Skeletal muscle tissue (tissue), 4 donors: ENCODE results near the gene UBE2K. TPM values are rescaled to one million over a fixed set of nuclear protein-coding genes. Genes with fewer than 3 reads are reported as not detected.
"Not testable (repeated sequence)": the region's sequence is repeated elsewhere in the genome, so short reads cannot be mapped to it uniquely, and the experiment has no call there.

Experiments
- H3K27ac ChIP-seq: one replicate; pipeline ENCODE4 v1.7.0; 2013; ENCODE audit warnings: mild to moderate bottlenecking, low read depth, low read length, inconsistent platforms
- H3K27me3 ChIP-seq, 3 donors: one replicate each; pipeline ENCODE4 v1.7.0; 2013; ENCODE audit warnings: low read length in 3 of 3; ENCODE audit not compliant: control insufficient read depth in 3 of 3, insufficient read depth in 3 of 3
- H3K36me3 ChIP-seq, 3 donors: one replicate each; pipeline ENCODE4 v1.7.0; 2013; ENCODE audit warnings: low read length in 3 of 3; ENCODE audit not compliant: control insufficient read depth in 3 of 3, insufficient read depth in 3 of 3
- H3K4me1 ChIP-seq, 3 donors: one replicate each; pipeline ENCODE4 v1.7.0; 2013; ENCODE audit warnings: low read length in 3 of 3, mild to moderate bottlenecking in 3 of 3; ENCODE audit not compliant: control insufficient read depth in 3 of 3, insufficient read depth in 3 of 3
- H3K4me3 ChIP-seq, 3 donors: one replicate each; pipeline ENCODE4 v1.7.0; 2013; ENCODE audit warnings: low read length in 3 of 3
- H3K9ac ChIP-seq, 3 donors: one replicate each; pipeline ENCODE4 v1.7.0; 2013; ENCODE audit warnings: low read length in 3 of 3, mild to moderate bottlenecking in 3 of 3, moderate library complexity in 2 of 3, low read depth in 1 of 3
- H3K9me3 ChIP-seq, 3 donors: one replicate each; pipeline ENCODE4 v1.7.0; 2013; ENCODE audit warnings: low read length in 3 of 3; ENCODE audit not compliant: control insufficient read depth in 3 of 3
- total RNA-seq: library from RNA; depleted of rRNA; stranded (reverse); fragments of >200 nt; gene quantifications from one replicate; pipeline ENCODE4 v1.2.3, GENCODE V29; 2014
- donor health status: Osteomylitis.

The UBE2K gene
- total RNA-seq, 1 donor from 2014 or later, result 22.4 TPM

GRCh38 chr4:39719804-39720580, 22.1 kb downstream of the UBE2K start:
- peaks cover 0 to 10% (median 6%) of the 10 kb centered on the region in 3 donors for H3K4me1 ChIP-seq
- no peak overlapping the region for H3K4me3 ChIP-seq
- H3K9me3 ChIP-seq, result no peaks in the 10 kb centered on the region
- H3K9ac ChIP-seq, result no peak overlapping the region
- H3K27ac ChIP-seq, result no peak overlapping the region
- H3K27me3 ChIP-seq, result no peaks in the 10 kb centered on the region
- no peaks in the 10 kb centered on the region for H3K36me3 ChIP-seq

DNA sequence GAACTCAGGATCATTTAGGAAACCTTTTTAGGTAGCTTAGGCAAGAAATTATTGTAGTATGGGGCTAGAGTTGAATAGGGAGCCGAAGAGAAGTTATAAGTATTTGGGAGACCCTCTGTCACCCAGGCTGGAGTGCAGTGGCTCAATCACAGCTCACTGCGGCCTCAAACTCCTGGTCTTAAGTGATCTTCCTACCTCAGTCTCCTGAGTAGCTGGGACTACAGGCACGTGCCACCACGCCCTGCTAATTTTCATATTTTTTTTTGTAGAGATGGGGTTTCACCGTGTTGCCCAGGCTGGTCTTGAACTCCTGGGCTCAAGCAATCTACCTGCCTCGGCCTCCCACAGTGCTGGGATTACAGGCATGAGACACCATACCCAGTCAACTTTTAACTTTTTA, 23.3 kb downstream of the UBE2K start:
- not testable (repeated sequence) for H3K9ac ChIP-seq, H3K9me3 ChIP-seq, H3K27ac ChIP-seq, H3K4me3 ChIP-seq, H3K27me3 ChIP-seq, H3K36me3 ChIP-seq
- H3K4me1 ChIP-seq, result peaks cover 0 to 10% (median 6%) of the 10 kb centered on the region in 3 donors

DNA sequence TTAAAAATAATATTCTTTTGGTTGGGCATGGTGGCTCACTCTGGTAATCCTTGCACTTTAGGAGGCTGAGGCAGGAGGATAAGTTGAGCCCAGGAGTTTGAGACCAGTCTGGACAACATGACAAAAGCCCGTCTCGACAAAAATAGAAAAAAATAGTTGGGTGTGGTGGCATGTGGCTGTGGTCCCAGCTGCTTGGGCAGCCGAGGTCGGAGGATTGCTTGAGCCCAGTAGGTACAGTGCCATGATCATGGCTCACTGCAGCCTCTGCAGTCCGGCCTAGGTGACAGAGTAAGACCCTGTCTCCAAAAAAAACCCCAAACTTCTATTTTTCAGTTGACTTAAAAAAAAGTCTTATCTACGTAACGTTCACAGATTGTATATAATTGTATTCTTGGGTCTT, 23.9 kb downstream of the UBE2K start:
- no peaks in the 10 kb centered on the region for H3K36me3 ChIP-seq
- H3K4me1 ChIP-seq, result peaks cover 0 to 10% (median 6%) of the 10 kb centered on the region in 3 donors
- H3K27ac ChIP-seq, result no peak overlapping the region
- no peak overlapping the region for H3K9ac ChIP-seq
- H3K27me3 ChIP-seq, result no peaks in the 10 kb centered on the region
- no peak overlapping the region for H3K4me3 ChIP-seq
- H3K9me3 ChIP-seq, result no peaks in the 10 kb centered on the region

GRCh38 chr4:39729557-39729956, 31.6 kb downstream of the UBE2K start:
- H3K4me3 ChIP-seq, result no peak overlapping the region
- H3K9me3 ChIP-seq, result no peaks in the 10 kb centered on the region
- no peak overlapping the region for H3K9ac ChIP-seq
- peaks cover 0 to 2% (median 0%) of the 10 kb centered on the region in 3 donors for H3K4me1 ChIP-seq
- no peaks in the 10 kb centered on the region for H3K36me3 ChIP-seq
- no peaks in the 10 kb centered on the region for H3K27me3 ChIP-seq
- no peak overlapping the region for H3K27ac ChIP-seq

GRCh38 chr4:39730072-39730471, 32.1 kb downstream of the UBE2K start:
- Histone ChIP-seq H3K27me3 (no peaks in the 10 kb centered on the region), H3K27ac (no peak overlapping the region), H3K4me1 (peaks cover 0 to 2% (median 0%) of the 10 kb centered on the region in 3 donors), H3K4me3 (no peak overlapping the region), H3K36me3 (no peaks in the 10 kb centered on the region), H3K9me3 (no peaks in the 10 kb centered on the region), H3K9ac (no peak overlapping the region)

DNA sequence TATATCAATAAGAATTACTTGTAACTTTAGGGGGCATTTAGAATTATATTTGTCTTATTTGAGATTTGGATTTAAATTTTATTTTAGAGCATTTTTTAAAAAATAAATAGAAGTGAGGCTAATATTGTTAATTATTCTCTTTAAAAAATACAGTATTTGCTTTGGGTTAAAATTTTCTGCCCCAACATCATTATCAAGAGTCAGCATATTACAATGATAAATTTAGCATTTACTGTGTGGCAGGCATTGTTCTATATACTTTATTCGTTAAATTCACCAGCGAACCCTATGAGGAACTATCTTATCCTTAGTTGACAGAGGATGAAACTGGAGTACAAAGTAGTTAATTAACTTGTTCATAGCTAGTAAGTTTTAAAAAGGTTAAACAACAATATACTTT, 34.0 kb downstream of the UBE2K start:
- peaks cover 0 to 2% (median 0%) of the 10 kb centered on the region in 3 donors for H3K4me1 ChIP-seq
- H3K9me3 ChIP-seq, result no peaks in the 10 kb centered on the region
- no peak overlapping the region for H3K4me3 ChIP-seq
- H3K9ac ChIP-seq, result no peak overlapping the region
- H3K27me3 ChIP-seq, result no peaks in the 10 kb centered on the region
- no peak overlapping the region for H3K27ac ChIP-seq
- no peaks in the 10 kb centered on the region for H3K36me3 ChIP-seq

DNA sequence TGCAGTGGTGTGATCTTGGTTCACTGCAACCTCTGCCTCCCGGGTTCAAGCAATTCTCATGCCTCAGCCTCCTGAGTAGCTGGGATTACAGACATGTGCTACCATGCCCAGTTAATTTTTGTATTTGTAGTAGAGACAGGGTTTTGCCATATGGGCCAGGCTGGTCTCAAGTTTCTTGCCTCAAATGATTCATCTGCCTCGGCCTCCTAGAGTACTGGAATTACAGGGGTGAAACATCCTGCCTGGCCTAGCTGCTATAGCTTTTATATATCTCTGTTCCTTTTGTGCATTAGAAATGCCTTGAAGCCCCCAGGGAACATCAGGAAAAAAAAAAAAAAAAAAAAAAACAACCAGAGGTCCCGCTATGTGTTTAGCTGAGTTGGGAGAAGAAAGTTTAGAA, 34.8 kb downstream of the UBE2K start:
- H3K27ac ChIP-seq, result no peak overlapping the region

GRCh38 chr4:39739591-39739990, 41.7 kb downstream of the UBE2K start:
- not testable (repeated sequence) for H3K36me3 ChIP-seq, H3K27me3 ChIP-seq, H3K27ac ChIP-seq, H3K4me1 ChIP-seq, H3K9me3 ChIP-seq, H3K9ac ChIP-seq, H3K4me3 ChIP-seq

More for the DNA sequence above, 34.8 kb downstream of the UBE2K start:
- Histone ChIP-seq H3K27me3 (no peaks in the 10 kb centered on the region), H3K36me3 (no peaks in the 10 kb centered on the region), H3K4me3 (no peak overlapping the region), H3K9ac (no peak overlapping the region), H3K4me1 (peaks cover 0 to 2% (median 0%) of the 10 kb centered on the region in 3 donors), H3K9me3 (no peaks in the 10 kb centered on the region)

GRCh38 chr4:39741401-39741800, 43.5 kb downstream of the UBE2K start:
- no peaks in the 10 kb centered on the region for H3K27me3 ChIP-seq

GRCh38 chr4:39745920-39746319, 48.0 kb downstream of the UBE2K start:
- H3K9ac ChIP-seq, result no peak overlapping the region
- H3K9me3 ChIP-seq, result no peaks in the 10 kb centered on the region
- H3K27me3 ChIP-seq, result no peaks in the 10 kb centered on the region
- H3K4me3 ChIP-seq, result no peak overlapping the region
- no peaks in the 10 kb centered on the region for H3K4me1 ChIP-seq
- H3K27ac ChIP-seq, result no peak overlapping the region
- H3K36me3 ChIP-seq, result peaks cover 0 to 6% (median 5%) of the 10 kb centered on the region in 3 donors

More at GRCh38 chr4:39741401-39741800, 43.5 kb downstream of the UBE2K start:
- Histone ChIP-seq H3K9me3 (no peaks in the 10 kb centered on the region), H3K9ac (no peak overlapping the region), H3K27ac (no peak overlapping the region), H3K4me3 (no peak overlapping the region), H3K36me3 (peaks cover 0 to 4% (median 3%) of the 10 kb centered on the region in 3 donors), H3K4me1 (no peaks in the 10 kb centered on the region)
